ENCODE measurements around the gene LPO. TPM values are rescaled to one million over a fixed set of nuclear protein-coding genes. Genes with fewer than 3 reads are reported as not detected.

LPO gene
- total and polyA plus RNA-seq, 8 donors: 0.10 TPM; not detected in 7

GRCh38 chr17:58283674-58284612 lies 45.6 kb downstream of the LPO start:
- H3K36me3 ChIP-seq: no peaks in the 10 kb centered on the region
- H3K4me3 ChIP-seq: no peak overlapping the region
- WGBS, 5 donors: 64 to 71% (median 66%) methylated on average over 11 to 12 of the region's 12 CpGs
- peaks cover 6 to 7% (median 6%) of the 10 kb centered on the region in 4 donors for H3K4me1 ChIP-seq
- intact Hi-C loops (cut with DNase I; ENCODE audit: low total_unique reads): no loop called here
- DNase-seq: no peak
- no peak overlapping the region for H3K27ac ChIP-seq
- TF ChIP-seq EP300 (IDR thresholded peaks at IDR 0.05) (no peak), POLR2AphosphoS5 (IDR thresholded peaks at IDR 0.05) (no peak), CTCF (IDR thresholded peaks at IDR 0.05) (no peak), POLR2A (IDR thresholded peaks at IDR 0.05) (no peak)
- H3K9me3 ChIP-seq: no peaks in the 10 kb centered on the region
- peaks cover 0 to 56% (median 3%) of the 10 kb centered on the region in 3 donors for H3K27me3 ChIP-seq

- intact Hi-C loops (cut with DNase I; ENCODE audit: low total_unique reads): no loop called here
- Histone ChIP-seq H3K27ac (no peak overlapping the region), H3K4me3 (no peak overlapping the region), H3K4me1 (no peaks in the 10 kb centered on the region), H3K36me3 (no peaks in the 10 kb centered on the region), H3K9me3 (no peaks in the 10 kb centered on the region), H3K27me3 (peaks cover 0 to 54% (median 0%) of the 10 kb centered on the region in 3 donors)
- no peak for DNase-seq
- 37 to 63% (median 45%) methylated on average over 5 to 6 of the region's 6 CpGs for WGBS, 5 donors
- TF ChIP-seq CTCF (IDR thresholded peaks at IDR 0.05): no peak
- TF ChIP-seq POLR2A (IDR thresholded peaks at IDR 0.05): no peak
- TF ChIP-seq POLR2AphosphoS5 (IDR thresholded peaks at IDR 0.05): no peak
- TF ChIP-seq EP300 (IDR thresholded peaks at IDR 0.05): no peak
Observed at GRCh38 chr17:58284613-58285421, 46.4 kb downstream of the LPO start.

- Histone ChIP-seq H3K27ac (no peak overlapping the region), H3K9me3 (no peaks in the 10 kb centered on the region), H3K36me3 (no peaks in the 10 kb centered on the region), H3K4me3 (no peak overlapping the region), H3K27me3 (peaks cover 0 to 54% (median 0%) of the 10 kb centered on the region in 3 donors), H3K4me1 (no peaks in the 10 kb centered on the region)
- DNase-seq: no peak
- intact Hi-C loops (cut with DNase I; ENCODE audit: low total_unique reads): no loop called here
- TF ChIP-seq POLR2AphosphoS5 (IDR thresholded peaks at IDR 0.05) (no peak), CTCF (IDR thresholded peaks at IDR 0.05) (no peak), POLR2A (IDR thresholded peaks at IDR 0.05) (no peak), EP300 (IDR thresholded peaks at IDR 0.05) (no peak)
- WGBS, 5 donors: 86 to 96% (median 90%) methylated on average over 3 of the region's 3 CpGs
Observed at GRCh38 chr17:58285422-58285810, 47.0 kb downstream of the LPO start.

- no peaks in the 10 kb centered on the region for H3K36me3 ChIP-seq
- H3K9me3 ChIP-seq: no peaks in the 10 kb centered on the region
- H3K4me3 ChIP-seq: no peak overlapping the region
- WGBS, 5 donors: 27 to 36% (median 32%) methylated on average over 2 of the region's 2 CpGs
- DNase-seq: peak in 1 of 2 donors; percentile 15
- no peaks in the 10 kb centered on the region for H3K4me1 ChIP-seq
- H3K27me3 ChIP-seq: peaks cover 0 to 52% (median 0%) of the 10 kb centered on the region in 3 donors
- intact Hi-C loops (cut with DNase I; ENCODE audit: low total_unique reads): no loop called here
- H3K27ac ChIP-seq: no peak overlapping the region
- TF ChIP-seq POLR2A (IDR thresholded peaks at IDR 0.05): no peak
Observed at GRCh38 chr17:58289869-58290268, 51.5 kb downstream of the LPO start.
